ENCODE data around the gene TRIM60.
"Not testable (repeated sequence)": the region's sequence is repeated elsewhere in the genome, so short reads cannot be mapped to it uniquely, and the experiment has no call there.

TRIM60 gene

GRCh38 chr4:165031436-165032211, at the start of gene TRIM60:
TSS of gene TRIM60 (plus strand) at chr4:165031999. CDS start at chr4:165040073, 8,074 bp downstream.
- in situ Hi-C loops (cut with HindIII; ENCODE audit: low pct_ligation_motif_present, low pct_unique_long_range_greater_than_20kb, low sequenced_read_pairs), result no loop called here
- DNase-seq, result no peak

GRCh38 chr4:164989471-164989870, 42.3 kb upstream of the TRIM60 start:
- no peak for DNase-seq
- in situ Hi-C loops (cut with HindIII; ENCODE audit: low pct_ligation_motif_present, low pct_unique_long_range_greater_than_20kb, low sequenced_read_pairs), result no loop called here

- DNase-seq, result not testable (repeated sequence)
These were observed 41.0 kb upstream of the TRIM60 start for GRCh38 chr4:164990786-164991185.

GRCh38 chr4:164996123-164996522, 35.7 kb upstream of the TRIM60 start:
- in situ Hi-C loops (cut with HindIII; ENCODE audit: low pct_ligation_motif_present, low pct_unique_long_range_greater_than_20kb, low sequenced_read_pairs); DNase-seq: not testable (repeated sequence)

More at GRCh38 chr4:164990786-164991185, 41.0 kb upstream of the TRIM60 start:
- in situ Hi-C loops (cut with HindIII; ENCODE audit: low pct_ligation_motif_present, low pct_unique_long_range_greater_than_20kb, low sequenced_read_pairs), result not testable (repeated sequence)

GRCh38 chr4:164997324-164997723, 34.5 kb upstream of the TRIM60 start:
- in situ Hi-C loops (cut with HindIII; ENCODE audit: low pct_ligation_motif_present, low pct_unique_long_range_greater_than_20kb, low sequenced_read_pairs), result no loop called here
- DNase-seq, result peak; percentile 13

- DNase-seq, result no peak
- in situ Hi-C loops (cut with HindIII; ENCODE audit: low pct_ligation_motif_present, low pct_unique_long_range_greater_than_20kb, low sequenced_read_pairs), result no loop called here
These were observed 33.9 kb upstream of the TRIM60 start for GRCh38 chr4:164997941-164998340.

GRCh38 chr4:164998526-164999080, 33.2 kb upstream of the TRIM60 start:
- in situ Hi-C loops (cut with HindIII; ENCODE audit: low pct_ligation_motif_present, low pct_unique_long_range_greater_than_20kb, low sequenced_read_pairs); DNase-seq: not testable (repeated sequence)

- DNase-seq; in situ Hi-C loops (cut with HindIII; ENCODE audit: low pct_ligation_motif_present, low pct_unique_long_range_greater_than_20kb, low sequenced_read_pairs): not testable (repeated sequence)
These were observed 29.8 kb upstream of the TRIM60 start for GRCh38 chr4:165001957-165002356.

- in situ Hi-C loops (cut with HindIII; ENCODE audit: low pct_ligation_motif_present, low pct_unique_long_range_greater_than_20kb, low sequenced_read_pairs), result no loop called here
- no peak for DNase-seq
These were observed 26.4 kb upstream of the TRIM60 start for GRCh38 chr4:165005352-165005925.

GRCh38 chr4:165006456-165006855, 25.3 kb upstream of the TRIM60 start:
- no peak for DNase-seq
- in situ Hi-C loops (cut with HindIII; ENCODE audit: low pct_ligation_motif_present, low pct_unique_long_range_greater_than_20kb, low sequenced_read_pairs), result no loop called here

GRCh38 chr4:165006886-165007285, 24.9 kb upstream of the TRIM60 start:
- DNase-seq, result no peak
- in situ Hi-C loops (cut with HindIII; ENCODE audit: low pct_ligation_motif_present, low pct_unique_long_range_greater_than_20kb, low sequenced_read_pairs), result no loop called here

GRCh38 chr4:165009493-165010227, 22.1 kb upstream of the TRIM60 start:
- DNase-seq, result no peak
- in situ Hi-C loops (cut with HindIII; ENCODE audit: low pct_ligation_motif_present, low pct_unique_long_range_greater_than_20kb, low sequenced_read_pairs), result no loop called here

GRCh38 chr4:165010487-165010886, 21.3 kb upstream of the TRIM60 start:
- no peak for DNase-seq
- in situ Hi-C loops (cut with HindIII; ENCODE audit: low pct_ligation_motif_present, low pct_unique_long_range_greater_than_20kb, low sequenced_read_pairs), result no loop called here

- in situ Hi-C loops (cut with HindIII; ENCODE audit: low pct_ligation_motif_present, low pct_unique_long_range_greater_than_20kb, low sequenced_read_pairs), result no loop called here
- DNase-seq, result no peak
These were observed 20.8 kb upstream of the TRIM60 start for GRCh38 chr4:165010991-165011390.

- in situ Hi-C loops (cut with HindIII; ENCODE audit: low pct_ligation_motif_present, low pct_unique_long_range_greater_than_20kb, low sequenced_read_pairs), result no loop called here
- DNase-seq, result no peak
These were observed 20.4 kb upstream of the TRIM60 start for GRCh38 chr4:165011403-165011802.

GRCh38 chr4:165013691-165014090, 18.1 kb upstream of the TRIM60 start:
- in situ Hi-C loops (cut with HindIII; ENCODE audit: low pct_ligation_motif_present, low pct_unique_long_range_greater_than_20kb, low sequenced_read_pairs), result no loop called here
- no peak for DNase-seq

- in situ Hi-C loops (cut with HindIII; ENCODE audit: low pct_ligation_motif_present, low pct_unique_long_range_greater_than_20kb, low sequenced_read_pairs), result no loop called here
- DNase-seq, result no peak
These were observed 14.8 kb upstream of the TRIM60 start for GRCh38 chr4:165016971-165017370.

- in situ Hi-C loops (cut with HindIII; ENCODE audit: low pct_ligation_motif_present, low pct_unique_long_range_greater_than_20kb, low sequenced_read_pairs); DNase-seq: not testable (repeated sequence)
These were observed 11.8 kb upstream of the TRIM60 start for GRCh38 chr4:165019995-165020394.

- in situ Hi-C loops (cut with HindIII; ENCODE audit: low pct_ligation_motif_present, low pct_unique_long_range_greater_than_20kb, low sequenced_read_pairs); DNase-seq: not testable (repeated sequence)
These were observed 6.0 kb upstream of the TRIM60 start for GRCh38 chr4:165025782-165026181.
